ENCODE data around the gene CYB5R4. TPM values are rescaled to one million over a fixed set of nuclear protein-coding genes. Genes with fewer than 3 reads are reported as not detected.

The CYB5R4 gene
- total RNA-seq, 1 experiment from 2014 or later, result 24.0 TPM

DNA sequence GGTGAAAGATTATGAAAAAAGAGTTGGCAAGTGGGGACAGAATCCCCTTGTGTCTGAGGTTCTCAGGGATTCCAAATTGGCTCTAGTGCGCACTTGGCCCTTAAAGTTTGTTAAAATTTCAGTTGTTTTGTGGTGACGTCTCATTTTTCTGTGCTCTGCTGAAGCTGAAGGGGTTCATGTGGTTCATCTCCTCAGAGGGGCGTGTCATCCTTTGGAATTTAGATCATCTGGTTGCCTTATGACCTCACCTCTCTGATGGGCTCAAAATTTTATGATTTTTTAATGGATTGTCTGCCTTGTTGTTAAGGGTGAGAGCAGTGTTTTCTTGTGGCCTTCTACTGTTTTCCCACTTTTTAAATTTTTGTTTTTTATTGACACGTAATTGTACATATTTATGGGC, 20.3 kb downstream of the CYB5R4 start:
- intact Hi-C loops (cut with micrococcal nuclease), result loop anchor here (5.0 to 10.0 kb wide), 3 partner anchors 535 to 1445 kb away; no protein-coding TSS in a partner anchor
- peaks cover 15% of the 10 kb centered on the region for H3K79me2 ChIP-seq (ENCODE audit: insufficient read depth, low read length)
- no peaks in the 10 kb centered on the region for H3K9me3 ChIP-seq (ENCODE audit: control insufficient read depth in 1 of 2, insufficient read depth in 1 of 2, low read depth in 1 of 2, low read length in 2 of 2)
- H3K9me2 ChIP-seq (ENCODE audit: insufficient read depth), result no peaks in the 10 kb centered on the region
- no TSS peak for BruUV-seq (replicated peaks)
- no peak for DNase-seq (ENCODE audit: low read depth, low spot score)
- H3K4me3 ChIP-seq (replicated peaks in 1 of 2; ENCODE audit: low read depth in 1 of 2, low read length in 2 of 2), result no peak overlapping the region
- H4K20me1 ChIP-seq (ENCODE audit: insufficient read depth), result no peaks in the 10 kb centered on the region
- ChIA-PET RAD21 (ENCODE audit: low non-redundant PET in 1 of 2, low total read pairs in 2 of 2, uncharacterized antibody in 2 of 2, unreplicated experiment in 2 of 2) (no interaction called here), CTCF (no interaction called here), POLR2A (no interaction called here)
- H3K27ac ChIP-seq (ENCODE audit: low read depth, low read length), result no peak overlapping the region
- TF ChIP-seq, protein P1, sequence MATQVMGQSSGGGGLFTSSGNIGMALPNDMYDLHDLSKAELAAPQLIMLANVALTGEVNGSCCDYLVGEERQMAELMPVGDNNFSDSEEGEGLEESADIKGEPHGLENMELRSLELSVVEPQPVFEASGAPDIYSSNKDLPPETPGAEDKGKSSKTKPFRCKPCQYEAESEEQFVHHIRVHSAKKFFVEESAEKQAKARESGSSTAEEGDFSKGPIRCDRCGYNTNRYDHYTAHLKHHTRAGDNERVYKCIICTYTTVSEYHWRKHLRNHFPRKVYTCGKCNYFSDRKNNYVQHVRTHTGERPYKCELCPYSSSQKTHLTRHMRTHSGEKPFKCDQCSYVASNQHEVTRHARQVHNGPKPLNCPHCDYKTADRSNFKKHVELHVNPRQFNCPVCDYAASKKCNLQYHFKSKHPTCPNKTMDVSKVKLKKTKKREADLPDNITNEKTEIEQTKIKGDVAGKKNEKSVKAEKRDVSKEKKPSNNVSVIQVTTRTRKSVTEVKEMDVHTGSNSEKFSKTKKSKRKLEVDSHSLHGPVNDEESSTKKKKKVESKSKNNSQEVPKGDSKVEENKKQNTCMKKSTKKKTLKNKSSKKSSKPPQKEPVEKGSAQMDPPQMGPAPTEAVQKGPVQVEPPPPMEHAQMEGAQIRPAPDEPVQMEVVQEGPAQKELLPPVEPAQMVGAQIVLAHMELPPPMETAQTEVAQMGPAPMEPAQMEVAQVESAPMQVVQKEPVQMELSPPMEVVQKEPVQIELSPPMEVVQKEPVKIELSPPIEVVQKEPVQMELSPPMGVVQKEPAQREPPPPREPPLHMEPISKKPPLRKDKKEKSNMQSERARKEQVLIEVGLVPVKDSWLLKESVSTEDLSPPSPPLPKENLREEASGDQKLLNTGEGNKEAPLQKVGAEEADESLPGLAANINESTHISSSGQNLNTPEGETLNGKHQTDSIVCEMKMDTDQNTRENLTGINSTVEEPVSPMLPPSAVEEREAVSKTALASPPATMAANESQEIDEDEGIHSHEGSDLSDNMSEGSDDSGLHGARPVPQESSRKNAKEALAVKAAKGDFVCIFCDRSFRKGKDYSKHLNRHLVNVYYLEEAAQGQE (IDR thresholded peaks at IDR 0.05; ENCODE audit: low read depth), result no peak
- no peak for TF ChIP-seq EGR1 (IDR thresholded peaks at IDR 0.05; ENCODE audit: low read depth)
- no peaks in the 10 kb centered on the region for H3K27me3 ChIP-seq (ENCODE audit: insufficient read depth, low read length)
- no peak overlapping the region for H3K9ac ChIP-seq (ENCODE audit: low read length)
- no peaks in the 10 kb centered on the region for H3K36me3 ChIP-seq (ENCODE audit: control insufficient read depth in 1 of 2, insufficient read depth in 2 of 2, low read length in 2 of 2)
- H3K4me2 ChIP-seq (ENCODE audit: low read length), result no peak overlapping the region
- no peak overlapping the region for H2AFZ ChIP-seq (ENCODE audit: low read depth, low read length, poor library complexity, severe bottlenecking)
- no peak for ATAC-seq
- no peaks in the 10 kb centered on the region for H3K4me1 ChIP-seq (ENCODE audit: control insufficient read depth in 1 of 2, insufficient read depth in 2 of 2, low read length in 2 of 2)

DNA sequence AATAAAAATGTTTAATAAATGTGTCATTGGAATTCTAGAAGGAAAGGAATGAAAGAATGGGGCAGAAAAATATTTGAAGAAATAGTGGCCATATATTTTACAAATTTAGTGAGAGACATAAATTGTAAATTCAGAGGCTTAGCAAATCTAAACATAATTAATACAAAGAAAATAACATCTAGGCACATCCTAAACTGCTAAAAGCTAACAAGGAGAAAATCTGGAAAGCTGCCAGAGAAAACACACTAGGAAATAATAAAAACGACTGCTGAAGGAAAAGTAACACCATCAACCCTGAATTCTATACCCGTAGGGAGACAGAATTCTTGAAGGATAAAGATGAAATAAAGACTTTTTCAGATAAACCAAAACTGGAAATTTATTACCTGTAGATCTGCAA, 23.8 kb downstream of the CYB5R4 start:
- no peak overlapping the region for H3K9ac ChIP-seq (ENCODE audit: low read length)
- ATAC-seq (no peak), DNase-seq (ENCODE audit: low read depth, low spot score) (no peak)
- ChIA-PET POLR2A (no interaction called here), RAD21 (ENCODE audit: low non-redundant PET in 1 of 2, low total read pairs in 2 of 2, uncharacterized antibody in 2 of 2, unreplicated experiment in 2 of 2) (interaction anchor here in 1 of 2 experiments (0.6 kb wide), 1 partner anchor 339 kb away, joined by 3 read pairs; no protein-coding TSS in a partner anchor), CTCF (interaction anchor here (1.3 to 2.7 kb wide), 2 partner anchors 268 to 337 kb away, joined by 5 to 11 read pairs; no protein-coding TSS in a partner anchor)
- H3K9me2 ChIP-seq (ENCODE audit: insufficient read depth), result no peaks in the 10 kb centered on the region
- no peak overlapping the region for H2AFZ ChIP-seq (ENCODE audit: low read depth, low read length, poor library complexity, severe bottlenecking)
- intact Hi-C loops (cut with micrococcal nuclease), result loop anchor here (5.0 to 10.0 kb wide), 3 partner anchors 532 to 1442 kb away; no protein-coding TSS in a partner anchor
- H3K27me3 ChIP-seq (ENCODE audit: insufficient read depth, low read length), result no peaks in the 10 kb centered on the region
- BruUV-seq (replicated peaks), result no TSS peak
- H3K4me1 ChIP-seq (ENCODE audit: control insufficient read depth in 1 of 2, insufficient read depth in 2 of 2, low read length in 2 of 2), result no peaks in the 10 kb centered on the region
- no peaks in the 10 kb centered on the region for H3K36me3 ChIP-seq (ENCODE audit: control insufficient read depth in 1 of 2, insufficient read depth in 2 of 2, low read length in 2 of 2)
- H3K79me2 ChIP-seq (ENCODE audit: insufficient read depth, low read length), result peaks cover 15% of the 10 kb centered on the region
- no peak overlapping the region for H3K27ac ChIP-seq (ENCODE audit: low read depth, low read length)
- no peaks in the 10 kb centered on the region for H3K9me3 ChIP-seq (ENCODE audit: control insufficient read depth in 1 of 2, insufficient read depth in 1 of 2, low read depth in 1 of 2, low read length in 2 of 2)
- H3K4me2 ChIP-seq (ENCODE audit: low read length), result no peak overlapping the region
- TF ChIP-seq EZH2 (IDR thresholded peaks at IDR 0.05), result no peak
- TF ChIP-seq FOSL1 (IDR thresholded peaks at IDR 0.05; ENCODE audit: low read depth), result no peak
- TF ChIP-seq, protein P2, sequence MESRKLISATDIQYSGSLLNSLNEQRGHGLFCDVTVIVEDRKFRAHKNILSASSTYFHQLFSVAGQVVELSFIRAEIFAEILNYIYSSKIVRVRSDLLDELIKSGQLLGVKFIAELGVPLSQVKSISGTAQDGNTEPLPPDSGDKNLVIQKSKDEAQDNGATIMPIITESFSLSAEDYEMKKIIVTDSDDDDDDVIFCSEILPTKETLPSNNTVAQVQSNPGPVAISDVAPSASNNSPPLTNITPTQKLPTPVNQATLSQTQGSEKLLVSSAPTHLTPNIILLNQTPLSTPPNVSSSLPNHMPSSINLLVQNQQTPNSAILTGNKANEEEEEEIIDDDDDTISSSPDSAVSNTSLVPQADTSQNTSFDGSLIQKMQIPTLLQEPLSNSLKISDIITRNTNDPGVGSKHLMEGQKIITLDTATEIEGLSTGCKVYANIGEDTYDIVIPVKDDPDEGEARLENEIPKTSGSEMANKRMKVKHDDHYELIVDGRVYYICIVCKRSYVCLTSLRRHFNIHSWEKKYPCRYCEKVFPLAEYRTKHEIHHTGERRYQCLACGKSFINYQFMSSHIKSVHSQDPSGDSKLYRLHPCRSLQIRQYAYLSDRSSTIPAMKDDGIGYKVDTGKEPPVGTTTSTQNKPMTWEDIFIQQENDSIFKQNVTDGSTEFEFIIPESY (IDR thresholded peaks at IDR 0.05; ENCODE audit: extremely low read depth, insufficient replicate concordance, low read length), result no peak
- no peak for TF ChIP-seq EGR1 (IDR thresholded peaks at IDR 0.05; ENCODE audit: low read depth)
- H3K4me3 ChIP-seq (replicated peaks in 1 of 2; ENCODE audit: low read depth in 1 of 2, low read length in 2 of 2), result no peak overlapping the region
- no peaks in the 10 kb centered on the region for H4K20me1 ChIP-seq (ENCODE audit: insufficient read depth)

Data from HCT116 (cell line).